Testis (tissue), 3 donors: ENCODE results near the gene PTGR2. TPM values are rescaled to one million over a fixed set of nuclear protein-coding genes. Genes with fewer than 3 reads are reported as not detected.
A peak's percentile ranks its signal among the peaks of the same experiment; 100 is the strongest.
"Not testable (repeated sequence)": the region's sequence is repeated elsewhere in the genome, so short reads cannot be mapped to it uniquely, and the experiment has no call there.

Experiments used
- DNase-seq: peaks from one replicate; pipeline ENCODE4 v3.0.0-alpha.2; 2019
- H3K27ac ChIP-seq, 2 donors: fragments of 200-600 bp; sonication (generic); one replicate each; pipeline ENCODE4 v1.5.1; 2019
- H3K27me3 ChIP-seq: fragments of 200-600 bp; sonication (generic); one replicate; pipeline ENCODE4 v1.5.1; 2019
- H3K36me3 ChIP-seq: fragments of 200-600 bp; sonication (generic); one replicate; pipeline ENCODE4 v1.5.1; 2017; ENCODE audit warnings: low read depth; ENCODE audit errors: missing control alignments
- H3K4me1 ChIP-seq: fragments of 200-600 bp; sonication (generic); one replicate; pipeline ENCODE4 v1.5.1; 2019
- H3K4me3 ChIP-seq, 2 donors: fragments of 200-600 bp; sonication (generic); one replicate each; pipeline ENCODE4 v1.5.1; 2017 to 2019
- H3K9me3 ChIP-seq: fragments of 200-600 bp; sonication (generic); one replicate; pipeline ENCODE4 v1.5.1; 2017
- CTCF ChIP-seq, 3 experiments: fragments of 450-650 bp in 2 of 3; fragments of 200-600 bp in 1 of 3; sonication (generic) in 1 of 3; IDR thresholded peaks; one replicate each; pipeline ENCODE4 v1.5.1; 2016 to 2019; ENCODE audit warnings: antibody characterized with exemption in 3 of 3, mild to moderate bottlenecking in 2 of 3, moderate library complexity in 1 of 3
- POLR2A ChIP-seq: fragments of 450-650 bp; IDR thresholded peaks from one replicate; pipeline ENCODE4 v1.6.1; 2017; ENCODE audit warnings: antibody characterized with exemption, mild to moderate bottlenecking, moderate library complexity
- WGBS, 2 donors: methylation state at CpG; one replicate each; pipeline ENCODE4 v1.1.5; 2018; 5-methylcytosine and 5-hydroxymethylcytosine counted together
- intact Hi-C: fragments of 100-400 bp; cut with DNase I; formaldehyde crosslinking; loops from one replicate; pipeline ENCODE4 v1.15.1; 2023; ENCODE audit warnings: low total_unique reads
- polyA plus RNA-seq: library from polyadenylated mRNA; stranded (reverse); fragments of 350-450 nt; fragmentation: Illumina TruSeq; extraction: RNeasy Lipid Tissue Mini Kit (QIAGEN cat#74804); gene quantifications from one replicate; pipeline ENCODE4 v1.2.3, GENCODE V29; 2014; ENCODE audit warnings: low read depth, low replicate concordance; ENCODE audit not compliant: insufficient read depth
- total RNA-seq, 2 donors: library from RNA; depleted of rRNA; stranded (reverse); fragments of >200 nt; gene quantifications; one replicate each; pipeline ENCODE4 v1.2.3, GENCODE V29; 2016

PTGR2 gene
- total and polyA plus RNA-seq, 3 donors from 2014 or later: 11.8 to 19.4 (median 19.1) TPM

GRCh38 chr14:73824127-73824526 lies 27.5 kb upstream of the PTGR2 start:
- no peak overlapping the region for H3K27ac ChIP-seq
- no peaks in the 10 kb centered on the region for H3K9me3 ChIP-seq
- H3K4me3 ChIP-seq: no peak overlapping the region
- no peak for DNase-seq
- H3K4me1 ChIP-seq: no peaks in the 10 kb centered on the region
- H3K36me3 ChIP-seq: no peaks in the 10 kb centered on the region
- intact Hi-C loops: no loop called here
- 86 to 90% methylated on average over 4 of the region's 4 CpGs for WGBS, 2 donors
- no peak for TF ChIP-seq CTCF (IDR thresholded peaks at IDR 0.05)
- TF ChIP-seq POLR2A: no peak
- no peaks in the 10 kb centered on the region for H3K27me3 ChIP-seq

- no peak for TF ChIP-seq CTCF (IDR thresholded peaks at IDR 0.05)
- no peak for TF ChIP-seq POLR2A
- Histone ChIP-seq H3K9me3 (no peaks in the 10 kb centered on the region), H3K27ac (no peak overlapping the region), H3K36me3 (no peaks in the 10 kb centered on the region), H3K4me1 (no peaks in the 10 kb centered on the region), H3K27me3 (no peaks in the 10 kb centered on the region), H3K4me3 (no peak overlapping the region)
- intact Hi-C loops: no loop called here
- WGBS, 2 donors: 88 to 89% methylated on average over 8 of the region's 8 CpGs
- no peak for DNase-seq
Observed at GRCh38 chr14:73824536-73824935, 27.1 kb upstream of the PTGR2 start.

GRCh38 chr14:73825551-73826188 lies 26.0 kb upstream of the PTGR2 start:
- Histone ChIP-seq H3K4me1 (no peaks in the 10 kb centered on the region), H3K9me3 (no peaks in the 10 kb centered on the region), H3K27ac (peak overlapping the region in 1 of 2 donors; percentile 64), H3K36me3 (no peaks in the 10 kb centered on the region), H3K4me3 (no peak overlapping the region), H3K27me3 (no peaks in the 10 kb centered on the region)
- no peak for TF ChIP-seq POLR2A
- TF ChIP-seq CTCF (IDR thresholded peaks at IDR 0.05): peak; percentile 81 to 88 (median 81)
- WGBS, 2 donors: 29 to 43% methylated on average over 7 of the region's 7 CpGs
- intact Hi-C loops: loop anchor here (5.0 kb wide), 1 partner anchor 98 kb away; no protein-coding TSS in a partner anchor
- peak; percentile 96 for DNase-seq

- not testable (repeated sequence) for H3K4me3 ChIP-seq, H3K36me3 ChIP-seq, H3K27me3 ChIP-seq, H3K9me3 ChIP-seq, DNase-seq, H3K27ac ChIP-seq, H3K4me1 ChIP-seq
- intact Hi-C loops: loop anchor here (5.0 kb wide), 1 partner anchor 100 kb away; no protein-coding TSS in a partner anchor
- 93% methylated on average over 7 of the region's 7 CpGs for WGBS, 2 donors
Observed at GRCh38 chr14:73827190-73827589, 24.4 kb upstream of the PTGR2 start.

- no peak overlapping the region for H3K27ac ChIP-seq
- no peaks in the 10 kb centered on the region for H3K4me1 ChIP-seq
- no peak for DNase-seq
- H3K36me3 ChIP-seq: no peaks in the 10 kb centered on the region
- H3K9me3 ChIP-seq: no peaks in the 10 kb centered on the region
- TF ChIP-seq CTCF (IDR thresholded peaks at IDR 0.05) (no peak), POLR2A (no peak)
- WGBS, 2 donors: 72 to 77% methylated on average over 4 of the region's 4 CpGs
- H3K27me3 ChIP-seq: no peaks in the 10 kb centered on the region
- H3K4me3 ChIP-seq: no peak overlapping the region
- intact Hi-C loops: loop anchor here (5.0 kb wide), 1 partner anchor 102 kb away; no protein-coding TSS in a partner anchor
Observed at GRCh38 chr14:73829071-73829470, 22.6 kb upstream of the PTGR2 start.
